GM12878 (cell line): ENCODE measurements around the gene NOL12. TPM values are rescaled to one million over a fixed set of nuclear protein-coding genes. Genes with fewer than 3 reads are reported as not detected.

Experiments
- ATAC-seq: fragments of 200-7000 bp; cut with Tn5 transposase; 3 replicates; pipeline ENCODE4 v1.9.1; 2020; ENCODE audit warnings: mild to moderate bottlenecking, moderate library complexity
- BruUV-seq: library from RNA; stranded (reverse); fragments of 400-500 nt; replicated peaks from 2 replicates; lab custom pipeline; 2021; lab: Mats Ljungman, UMichigan
- CTCF ChIA-PET: fragments of 300-600 bp; sonication (Branson Sonifier 250); formaldehyde crosslinking; extraction: SDS; loops from one replicate; lab custom pipeline; 2021; ENCODE audit warnings: inconsistent platforms; lab: Yijun Ruan, JAX
- POLR2A ChIA-PET: fragments of 350-600 bp; formaldehyde crosslinking; extraction: SDS; loops from one replicate; lab custom pipeline; 2021; ENCODE audit warnings: inconsistent platforms; lab: Charles Lee
- RAD21 ChIA-PET: fragments of 300-600 bp; sonication (Branson Sonifier 250); formaldehyde crosslinking; loops from one replicate; lab custom pipeline; 2023; ENCODE audit warnings: antibody characterized with exemption; ENCODE audit not compliant: unreplicated experiment; lab: Charles Lee
- SMC1A ChIA-PET: fragments of 300-600 bp; sonication (Branson Sonifier 250); formaldehyde crosslinking; loops from one replicate; lab custom pipeline; 2023; ENCODE audit not compliant: unreplicated experiment, uncharacterized antibody; lab: Charles Lee
- DNase-seq: peaks from one replicate; pipeline ENCODE4 v3.0.0-alpha.2; 2011; ENCODE audit warnings: low read depth, low spot score
- FAIRE-seq: peaks from 3 replicates; lab custom pipeline; 2011; peaks lifted over from hg19 to GRCh38; lab: Jason Lieb, UNC
- H2AFZ ChIP-seq: 2 replicates; pipeline ENCODE4 v1.6.0; 2011; ENCODE audit warnings: low read depth, low read length, control low read depth; ENCODE audit not compliant: control insufficient read depth
- H3K27ac ChIP-seq: 2 replicates; pipeline ENCODE4 v1.5.1; 2011; ENCODE audit warnings: control low read depth; ENCODE audit not compliant: control insufficient read depth, insufficient read depth
- H3K27me3 ChIP-seq, 2 experiments: replicated peaks in 1 of 2; 2 replicates each; pipeline versions ENCODE4 v1.6.0 to v1.6.1; 2011; ENCODE audit warnings: low read length in 1 of 2; ENCODE audit not compliant: control insufficient read depth in 2 of 2, insufficient read depth in 2 of 2
- H3K36me3 ChIP-seq, 2 experiments: 2 replicates each; pipeline ENCODE4 v1.5.1; 2011; ENCODE audit warnings: low read length in 1 of 2; ENCODE audit not compliant: control insufficient read depth in 2 of 2, insufficient read depth in 2 of 2
- H3K4me1 ChIP-seq: 2 replicates; pipeline ENCODE4 v1.6.1; 2011; ENCODE audit warnings: mild to moderate bottlenecking, low read length, moderate library complexity, mixed read lengths; ENCODE audit not compliant: control insufficient read depth, insufficient read depth
- H3K4me2 ChIP-seq: 2 replicates; pipeline ENCODE4 v1.6.0; 2011; ENCODE audit warnings: control low read depth; ENCODE audit not compliant: control insufficient read depth, insufficient read depth
- H3K4me3 ChIP-seq: fragments of 200-600 bp; sonication (generic); 2 replicates; pipeline ENCODE4 v1.5.1; 2016
- H3K79me2 ChIP-seq: 2 replicates; pipeline ENCODE4 v1.6.0; 2011; ENCODE audit warnings: low read length; ENCODE audit not compliant: control insufficient read depth, insufficient read depth
- H3K9ac ChIP-seq: 2 replicates; pipeline ENCODE4 v1.8.0; 2011; ENCODE audit warnings: low read length, control low read depth, mixed read lengths; ENCODE audit not compliant: control insufficient read depth, insufficient read depth
- H3K9me3 ChIP-seq: replicated peaks from 3 replicates; pipeline ENCODE4 v1.5.1; 2011; ENCODE audit warnings: mild to moderate bottlenecking, low read length; ENCODE audit not compliant: control insufficient read depth, insufficient read depth
- H4K20me1 ChIP-seq: 2 replicates; pipeline ENCODE4 v1.6.0; 2011; ENCODE audit not compliant: control insufficient read depth, insufficient read depth
- ATF7 ChIP-seq: fragments of 450-650 bp; IDR thresholded peaks from 2 replicates; pipeline ENCODE4 v1.6.1; 2016; ENCODE audit warnings: low read depth, mild to moderate bottlenecking
- BACH1 ChIP-seq: fragments of 450-650 bp; IDR thresholded peaks from 2 replicates; pipeline ENCODE4 v1.6.1; 2017; ENCODE audit warnings: mild to moderate bottlenecking, borderline replicate concordance
- CBX3 ChIP-seq: fragments of 200-600 bp; sonication (generic); IDR thresholded peaks from 2 replicates; pipeline ENCODE4 v1.6.1; 2016; ENCODE audit warnings: low read depth, borderline replicate concordance
- EZH2 ChIP-seq: IDR thresholded peaks from 2 replicates; pipeline ENCODE4 v1.6.1; 2012; ENCODE audit warnings: low read depth, mild to moderate bottlenecking, control low read depth, inconsistent platforms, low read length, borderline replicate concordance; ENCODE audit not compliant: control insufficient read depth
- HCFC1 ChIP-seq: fragments of 150-350 bp; IDR thresholded peaks from 2 replicates; pipeline ENCODE4 v1.6.1; 2014; ENCODE audit warnings: low read length
- IKZF2 ChIP-seq, 2 experiments: fragments of 450-650 bp; IDR thresholded peaks; 2 replicates each; pipeline ENCODE4 v1.6.1; 2017; ENCODE audit warnings: mild to moderate bottlenecking in 2 of 2, moderate library complexity in 2 of 2
- RELA ChIP-seq: fragments of 450-650 bp; IDR thresholded peaks from 2 replicates; pipeline ENCODE4 v1.8.0; 2014; ENCODE audit warnings: borderline replicate concordance; ENCODE audit not compliant: partially characterized antibody
- SREBF1 ChIP-seq: IDR thresholded peaks from 2 replicates; pipeline ENCODE4 v1.6.1; 2012; ENCODE audit warnings: mild to moderate bottlenecking, low read length
- SREBF2 ChIP-seq: IDR thresholded peaks from 2 replicates; pipeline ENCODE4 v1.6.1; 2012; ENCODE audit warnings: mild to moderate bottlenecking, low read length
- TCF7 ChIP-seq: IDR thresholded peaks from 2 replicates; pipeline ENCODE4 v1.6.1; 2014; ENCODE audit warnings: antibody characterized with exemption, borderline replicate concordance
- ZNF217 ChIP-seq: fragments of 450-650 bp; IDR thresholded peaks from 2 replicates; pipeline ENCODE4 v1.6.1; 2017; ENCODE audit warnings: antibody characterized with exemption, mild to moderate bottlenecking
- ZNF384 ChIP-seq: IDR thresholded peaks from 2 replicates; pipeline ENCODE4 v1.6.1; 2012; ENCODE audit warnings: low read depth, mild to moderate bottlenecking, low read length, improper control_type of control experiment, borderline replicate concordance
- WGBS: methylation state at CpG from one replicate; pipeline ENCODE4 v1.1.6; 2016; ENCODE audit warnings: low lambda C conversion rate; ENCODE audit not compliant: insufficient replicate concordance, insufficient coverage; ENCODE audit errors: missing lambda C conversion rate; 5-methylcytosine and 5-hydroxymethylcytosine counted together
- in situ Hi-C: fragments of 300-500 bp; cut with MboI; formaldehyde crosslinking; loops from 9 replicates; pipeline ENCODE4 v1.14.3; 2018; ENCODE audit warnings: mixed read lengths
- intact Hi-C: fragments of 100-400 bp; cut with micrococcal nuclease; formaldehyde crosslinking; loops from one replicate; pipeline ENCODE4 v1.14.2; 2022; ENCODE audit not compliant: unreplicated experiment
- polyA plus RNA-seq, 11 experiments: library from polyadenylated mRNA; depleted of rRNA in 4 of 11; unstranded in 6 of 11; stranded (reverse) in 5 of 11; fragments of >200 nt; fragmentation: Nextera tagmentation in 4 of 11; fragmentation: Illumina TruSeq in 1 of 11; extraction: Ambion mirVana in 4 of 11; extraction: Trizol in 1 of 11; gene quantifications; 1 replicate in 1 of 11; 2 replicates in 10 of 11; pipeline versions ENCODE4 v1.2.1 to v1.2.3, GENCODE V29; 2011 to 2016; ENCODE audit warnings: inconsistent platforms in 2 of 11, missing spikeins in 2 of 11, low read depth in 1 of 11
- total RNA-seq, 4 experiments: library from RNA; depleted of rRNA in 3 of 4; stranded (reverse); fragments of >200 nt in 3 of 4; fragmentation: Illumina TruSeq in 1 of 4; extraction: Trizol in 1 of 4; gene quantifications; 2 replicates each; pipeline versions ENCODE4 v1.2.1 to v1.2.3, GENCODE V29; 2013 to 2021
- TF ChIP-seq, protein P1 (sequence below), 3 experiments: IDR thresholded peaks in 2 of 3; conservative IDR thresholded peaks in 1 of 3; 2 replicates each; pipeline ENCODE4 v1.5.1; 2011; ENCODE audit warnings: low read depth in 3 of 3, low read length in 3 of 3, mild to moderate bottlenecking in 3 of 3, control low read depth in 2 of 3, moderate library complexity in 2 of 3, inconsistent platforms in 1 of 3, mixed read lengths in 1 of 3; ENCODE audit not compliant: control insufficient read depth in 2 of 3, insufficient read depth in 1 of 3; ENCODE audit errors: extremely low read depth in 1 of 3
- TF ChIP-seq, protein P2 (sequence below): fragments of 450-650 bp; formaldehyde crosslinking; IDR thresholded peaks from 2 replicates; pipeline ENCODE4 v1.4.0; 2020; ENCODE audit warnings: mild to moderate bottlenecking, moderate library complexity

NOL12 gene
- total and polyA plus RNA-seq, 10 of the 15 experiments (the other 5 are each of a cell fraction or from before 2014, with no cell fraction given): 3.3 to 69.4 (median 41.1) TPM

DNA sequence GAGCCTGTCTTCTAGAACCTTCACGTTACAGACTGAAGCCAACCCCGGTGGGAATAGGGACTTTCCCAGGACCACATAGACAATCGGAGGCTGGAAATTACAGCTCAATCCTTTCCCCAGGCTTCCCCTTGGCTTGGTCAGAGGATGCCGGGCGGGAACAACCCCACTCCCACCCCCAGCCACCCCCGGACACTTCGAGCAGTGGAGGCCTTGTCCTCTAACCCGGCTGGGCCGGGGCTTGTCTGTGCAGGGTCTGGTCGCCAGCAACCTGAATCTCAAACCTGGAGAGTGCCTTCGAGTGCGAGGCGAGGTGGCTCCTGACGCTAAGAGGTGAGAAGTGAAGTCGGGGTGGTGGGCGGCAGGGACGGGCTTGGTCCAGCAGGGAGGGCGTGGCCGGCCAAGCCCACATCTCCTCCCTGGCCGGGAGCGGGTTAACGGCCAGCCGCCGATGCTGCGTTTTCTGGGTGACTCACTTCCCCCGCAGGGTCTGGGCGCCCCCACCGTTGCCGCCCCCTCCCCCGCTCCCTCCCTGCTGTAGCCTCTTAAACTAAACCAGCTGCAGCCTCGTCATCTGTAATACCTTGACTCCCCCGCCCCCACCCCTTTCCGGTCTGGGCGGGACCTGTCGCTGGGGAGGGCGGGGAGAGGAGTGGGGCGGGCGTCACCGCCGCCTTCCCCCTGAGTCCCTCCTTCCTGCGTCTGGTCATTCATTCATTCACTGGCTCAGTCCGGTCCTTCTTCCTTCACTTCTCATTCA, 9.2 kb upstream of the NOL12 start:
- Histone ChIP-seq H3K27me3 (no peaks in the 10 kb centered on the region), H3K9me3 (no peaks in the 10 kb centered on the region), H3K36me3 (peaks cover 2% of the 10 kb centered on the region in 2 experiments; a peak in 1 of 4 replicates), H3K79me2 (peaks cover 30% of the 10 kb centered on the region), H3K4me3 (peak overlapping the region; percentile 91), H3K4me1 (peaks cover 37% of the 10 kb centered on the region), H3K27ac (peak overlapping the region; percentile 85), H2AFZ (peak overlapping the region; percentile 55), H4K20me1 (no peaks in the 10 kb centered on the region), H3K4me2 (peak overlapping the region; percentile 97), H3K9ac (peak overlapping the region; percentile 78)
- intact Hi-C loops: loop anchor here (2.0 kb wide), 1 partner anchor 44 kb away; no protein-coding TSS in a partner anchor
- in situ Hi-C loops: no loop called here
- ChIA-PET CTCF (interaction anchor here (12.4 to 19.9 kb wide), 4 partner anchors 16 to 70 kb away, joined by 167 to 414 read pairs (median 287); partner anchors contain the start of genes GGA1, PDXP and SH3BP1), SMC1A (interaction anchor here (0.6 to 10.9 kb wide), 7 partner anchors 17 to 68 kb away, joined by 3 to 98 read pairs (median 6); partner anchors contain the start of genes PDXP and SH3BP1), RAD21 (interaction anchor here (1.0 to 5.1 kb wide), 8 partner anchors 9 to 69 kb away, joined by 3 to 112 read pairs (median 17); partner anchors contain the start of genes GGA1, NOL12 and PDXP), POLR2A (interaction anchor here (0.5 to 14.0 kb wide), 13 partner anchors 9 to 235 kb away, joined by 3 to 209 read pairs (median 7); partner anchors contain the start of genes ANKRD54, GGA1, NOL12 and PDXP)
- DNase-seq: no peak
- FAIRE-seq: peak; percentile 49
- 2% methylated on average over 35 of the region's 42 CpGs for WGBS
- peak; percentile 73 for ATAC-seq
- BruUV-seq: TSS peak; percentile 82
- TF ChIP-seq IKZF2 (IDR thresholded peaks at IDR 0.05) (peak; percentile 48 to 52; a peak in 3 of 4 replicates), ZNF217 (no peak), SREBF2 (no peak), TCF7 (no peak), RELA (no peak), SREBF1 (no peak), ATF7 (peak; percentile 71; the same call in 1 of the 2 replicates), HCFC1 (no peak), ZNF384 (no peak), CBX3 (no peak), EZH2 (no peak), BACH1 (peak; percentile 44; the same call in 1 of the 2 replicates)
- TF ChIP-seq, protein P1, sequence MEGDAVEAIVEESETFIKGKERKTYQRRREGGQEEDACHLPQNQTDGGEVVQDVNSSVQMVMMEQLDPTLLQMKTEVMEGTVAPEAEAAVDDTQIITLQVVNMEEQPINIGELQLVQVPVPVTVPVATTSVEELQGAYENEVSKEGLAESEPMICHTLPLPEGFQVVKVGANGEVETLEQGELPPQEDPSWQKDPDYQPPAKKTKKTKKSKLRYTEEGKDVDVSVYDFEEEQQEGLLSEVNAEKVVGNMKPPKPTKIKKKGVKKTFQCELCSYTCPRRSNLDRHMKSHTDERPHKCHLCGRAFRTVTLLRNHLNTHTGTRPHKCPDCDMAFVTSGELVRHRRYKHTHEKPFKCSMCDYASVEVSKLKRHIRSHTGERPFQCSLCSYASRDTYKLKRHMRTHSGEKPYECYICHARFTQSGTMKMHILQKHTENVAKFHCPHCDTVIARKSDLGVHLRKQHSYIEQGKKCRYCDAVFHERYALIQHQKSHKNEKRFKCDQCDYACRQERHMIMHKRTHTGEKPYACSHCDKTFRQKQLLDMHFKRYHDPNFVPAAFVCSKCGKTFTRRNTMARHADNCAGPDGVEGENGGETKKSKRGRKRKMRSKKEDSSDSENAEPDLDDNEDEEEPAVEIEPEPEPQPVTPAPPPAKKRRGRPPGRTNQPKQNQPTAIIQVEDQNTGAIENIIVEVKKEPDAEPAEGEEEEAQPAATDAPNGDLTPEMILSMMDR (IDR thresholded peaks at IDR 0.05 in 2 of 3, conservative IDR thresholded peaks at IDR 0.05 in 1 of 3; ENCODE audit: control insufficient read depth in 2 of 3, extremely low read depth in 1 of 3, insufficient read depth in 1 of 3, low read depth in 3 of 3, low read length in 3 of 3): no peak
- TF ChIP-seq, protein P2, sequence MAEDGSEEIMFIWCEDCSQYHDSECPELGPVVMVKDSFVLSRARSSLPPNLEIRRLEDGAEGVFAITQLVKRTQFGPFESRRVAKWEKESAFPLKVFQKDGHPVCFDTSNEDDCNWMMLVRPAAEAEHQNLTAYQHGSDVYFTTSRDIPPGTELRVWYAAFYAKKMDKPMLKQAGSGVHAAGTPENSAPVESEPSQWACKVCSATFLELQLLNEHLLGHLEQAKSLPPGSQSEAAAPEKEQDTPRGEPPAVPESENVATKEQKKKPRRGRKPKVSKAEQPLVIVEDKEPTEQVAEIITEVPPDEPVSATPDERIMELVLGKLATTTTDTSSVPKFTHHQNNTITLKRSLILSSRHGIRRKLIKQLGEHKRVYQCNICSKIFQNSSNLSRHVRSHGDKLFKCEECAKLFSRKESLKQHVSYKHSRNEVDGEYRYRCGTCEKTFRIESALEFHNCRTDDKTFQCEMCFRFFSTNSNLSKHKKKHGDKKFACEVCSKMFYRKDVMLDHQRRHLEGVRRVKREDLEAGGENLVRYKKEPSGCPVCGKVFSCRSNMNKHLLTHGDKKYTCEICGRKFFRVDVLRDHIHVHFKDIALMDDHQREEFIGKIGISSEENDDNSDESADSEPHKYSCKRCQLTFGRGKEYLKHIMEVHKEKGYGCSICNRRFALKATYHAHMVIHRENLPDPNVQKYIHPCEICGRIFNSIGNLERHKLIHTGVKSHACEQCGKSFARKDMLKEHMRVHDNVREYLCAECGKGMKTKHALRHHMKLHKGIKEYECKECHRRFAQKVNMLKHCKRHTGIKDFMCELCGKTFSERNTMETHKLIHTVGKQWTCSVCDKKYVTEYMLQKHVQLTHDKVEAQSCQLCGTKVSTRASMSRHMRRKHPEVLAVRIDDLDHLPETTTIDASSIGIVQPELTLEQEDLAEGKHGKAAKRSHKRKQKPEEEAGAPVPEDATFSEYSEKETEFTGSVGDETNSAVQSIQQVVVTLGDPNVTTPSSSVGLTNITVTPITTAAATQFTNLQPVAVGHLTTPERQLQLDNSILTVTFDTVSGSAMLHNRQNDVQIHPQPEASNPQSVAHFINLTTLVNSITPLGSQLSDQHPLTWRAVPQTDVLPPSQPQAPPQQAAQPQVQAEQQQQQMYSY (CRISPR knock-in tag): no peak
